Hepatocyte (in vitro differentiated cells): Measurements from ENCODE around the gene PCGF3.

Experiments used
- CTCF ChIP-seq: fragments of 200-600 bp; sonication (generic); IDR thresholded peaks from 2 replicates; pipeline ENCODE4 v1.5.1; 2016; ENCODE audit warnings: antibody characterized with exemption, mild to moderate bottlenecking; ENCODE audit not compliant: poor library complexity
- EZH2 ChIP-seq: fragments of 200-600 bp; sonication (generic); IDR thresholded peaks from 2 replicates; pipeline ENCODE4 v1.6.1; 2016; ENCODE audit warnings: antibody characterized with exemption, mild to moderate bottlenecking, borderline replicate concordance

- TF ChIP-seq EZH2 (no peak), CTCF (no peak)
These were observed 27.1 kb upstream of the PCGF3 start for GRCh38 chr4:678331-679103.
